ENCODE measurements around the gene KCTD13.
"Not testable (repeated sequence)": the region's sequence is repeated elsewhere in the genome, so short reads cannot be mapped to it uniquely, and the experiment has no call there.

The KCTD13 gene

GRCh38 chr16:29877266-29877961 is 48.6 kb downstream of the KCTD13 start:
- peak; percentile 46 for DNase-seq

- DNase-seq: peak; percentile 55
Measured at GRCh38 chr16:29876594-29877249, 49.3 kb downstream of the KCTD13 start.

DNA sequence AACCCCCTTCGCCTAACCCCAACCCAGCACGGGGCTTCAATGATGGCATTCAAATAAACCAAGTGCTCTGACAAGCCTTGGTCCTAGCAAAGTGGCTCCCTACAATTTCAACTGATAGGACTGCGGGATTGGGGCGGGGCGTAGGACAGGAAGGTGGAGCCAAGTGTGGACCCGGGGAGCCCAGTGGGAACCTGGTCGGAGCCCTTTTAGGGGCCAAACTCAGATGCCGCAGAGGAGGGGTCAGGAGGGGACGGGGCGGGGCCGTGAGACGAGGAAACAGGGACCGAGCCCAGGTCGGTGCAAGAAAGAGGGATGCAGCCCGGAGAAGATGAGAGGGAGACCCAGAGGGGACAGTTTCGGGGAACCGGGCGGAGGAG is 49.8 kb downstream of the KCTD13 start:
- DNase-seq: no peak

- DNase-seq: no peak
Measured at GRCh38 chr16:29875206-29875605, 50.8 kb downstream of the KCTD13 start.

- no peak for DNase-seq
Measured at GRCh38 chr16:29873319-29873718, 52.7 kb downstream of the KCTD13 start.

DNA sequence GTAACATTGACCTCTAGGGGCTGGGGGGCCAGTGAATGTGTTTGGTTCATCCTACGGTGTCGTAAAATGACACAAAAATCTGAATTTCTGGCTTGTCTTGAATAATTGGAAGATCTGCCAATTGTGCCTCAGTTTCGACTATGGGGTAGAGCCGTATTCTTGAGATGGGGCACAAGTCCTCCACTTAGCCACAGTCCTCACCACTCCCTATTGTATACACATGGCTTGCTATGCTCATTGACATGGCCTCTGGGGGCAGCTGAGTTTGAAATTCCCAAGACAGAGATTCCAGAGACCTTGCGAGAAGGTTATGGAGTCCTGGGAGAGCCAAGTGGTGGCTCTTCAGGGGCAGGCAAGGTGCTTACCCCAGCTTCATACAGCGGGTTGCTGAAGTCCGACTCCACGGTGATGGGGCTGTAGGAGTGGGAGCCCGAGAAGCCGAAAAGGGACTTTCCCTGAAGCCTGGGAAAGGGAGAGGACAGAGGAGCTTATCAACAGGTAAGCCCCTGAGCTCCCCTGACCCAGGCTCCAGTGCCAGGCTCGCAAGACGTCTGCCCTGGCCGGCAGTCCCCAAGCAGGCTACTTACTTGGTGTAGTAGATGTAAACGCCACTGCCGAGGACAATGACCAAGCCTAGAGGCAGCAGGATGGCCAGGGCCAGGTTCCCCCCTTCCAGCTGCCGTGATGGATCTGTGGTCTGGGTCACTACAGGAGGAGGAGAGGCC is 54.0 kb downstream of the KCTD13 start:
- DNase-seq: no peak

DNA sequence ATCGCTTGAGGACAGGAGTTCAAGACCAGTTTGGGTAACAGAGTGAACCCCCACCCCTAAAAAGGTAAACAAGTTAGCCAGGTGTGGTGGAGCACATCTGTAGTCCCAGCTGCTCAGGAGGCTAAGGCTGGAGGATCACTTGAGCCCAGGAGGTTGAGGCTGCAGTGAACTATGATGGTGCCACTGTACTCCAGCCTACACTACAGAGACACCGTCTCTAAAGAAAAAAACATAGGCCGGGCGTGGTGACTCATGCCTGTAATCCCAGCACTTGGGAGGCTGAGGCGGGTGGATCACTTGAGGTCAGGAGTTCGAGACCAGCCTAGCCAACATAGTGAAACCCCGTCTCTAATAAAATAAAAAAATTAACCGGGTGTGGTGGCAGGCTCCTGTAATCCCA is 57.0 kb downstream of the KCTD13 start:
- not testable (repeated sequence) for DNase-seq

GRCh38 chr16:29868396-29869009 is 57.5 kb downstream of the KCTD13 start:
- DNase-seq: no peak

- no peak for DNase-seq
Measured at GRCh38 chr16:29864205-29864604, 61.8 kb downstream of the KCTD13 start.

DNA sequence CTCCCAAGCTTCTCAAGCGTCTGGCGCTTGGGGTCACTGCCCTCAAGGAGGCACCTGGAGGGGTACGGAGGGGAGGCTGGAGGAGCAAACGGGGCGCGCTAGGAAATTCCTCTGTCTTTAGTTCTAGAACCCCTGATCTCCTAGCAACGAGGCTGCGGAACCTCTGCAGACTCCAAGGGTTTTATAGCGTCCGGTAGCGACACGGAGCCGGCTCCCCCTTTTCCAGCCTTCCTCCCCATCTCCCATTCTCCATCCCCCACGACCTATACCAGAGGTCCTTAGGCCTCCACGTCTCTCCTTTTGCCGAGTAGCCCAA is 62.4 kb downstream of the KCTD13 start:
- DNase-seq: no peak

DNA sequence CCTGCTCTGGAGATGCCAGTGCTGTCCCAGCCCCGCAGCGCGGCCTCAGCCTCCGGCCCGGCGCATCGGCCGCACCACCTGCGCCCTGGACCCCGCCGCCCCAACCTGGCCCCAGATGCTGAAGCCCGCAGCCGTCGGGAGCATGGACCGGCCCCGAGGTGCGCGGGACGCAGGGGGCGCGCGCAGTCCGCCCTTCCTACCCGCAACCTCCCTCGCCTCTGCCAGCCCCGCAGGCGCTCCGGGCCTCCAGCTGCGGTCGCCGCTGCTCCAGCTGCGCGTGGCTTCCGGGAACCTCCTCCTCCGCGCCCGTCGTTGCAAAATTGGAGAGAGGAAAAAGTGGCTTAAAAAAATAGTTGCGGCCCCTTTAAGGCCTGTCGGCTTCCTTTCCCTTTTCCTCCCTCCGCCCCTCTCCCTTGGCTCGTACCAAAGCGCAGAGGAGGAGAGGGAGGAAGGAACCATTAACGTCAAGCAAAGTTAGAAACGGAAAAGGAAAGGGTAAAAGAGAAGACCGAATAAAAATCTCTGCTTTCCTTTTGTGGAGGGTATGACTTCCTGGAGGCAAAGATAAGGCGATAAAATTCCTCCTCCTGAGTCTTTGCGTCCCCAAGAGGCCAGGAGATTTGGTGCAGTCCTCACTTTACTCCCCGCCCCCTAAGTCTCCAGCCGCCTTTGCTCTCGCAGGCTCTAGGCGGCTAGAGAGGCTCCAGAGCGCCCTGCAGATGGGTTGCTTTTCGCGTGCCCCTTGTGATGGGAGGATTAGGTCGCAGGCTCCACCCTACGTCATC is 63.0 kb downstream of the KCTD13 start, which contains the start of gene CDIPT:
CDIPT (minus strand) TSS at position 343 of the 785 bp plus-strand sequence. CDS start 369 bp downstream, outside the sequence.
- peak; percentile 92 for DNase-seq

DNA sequence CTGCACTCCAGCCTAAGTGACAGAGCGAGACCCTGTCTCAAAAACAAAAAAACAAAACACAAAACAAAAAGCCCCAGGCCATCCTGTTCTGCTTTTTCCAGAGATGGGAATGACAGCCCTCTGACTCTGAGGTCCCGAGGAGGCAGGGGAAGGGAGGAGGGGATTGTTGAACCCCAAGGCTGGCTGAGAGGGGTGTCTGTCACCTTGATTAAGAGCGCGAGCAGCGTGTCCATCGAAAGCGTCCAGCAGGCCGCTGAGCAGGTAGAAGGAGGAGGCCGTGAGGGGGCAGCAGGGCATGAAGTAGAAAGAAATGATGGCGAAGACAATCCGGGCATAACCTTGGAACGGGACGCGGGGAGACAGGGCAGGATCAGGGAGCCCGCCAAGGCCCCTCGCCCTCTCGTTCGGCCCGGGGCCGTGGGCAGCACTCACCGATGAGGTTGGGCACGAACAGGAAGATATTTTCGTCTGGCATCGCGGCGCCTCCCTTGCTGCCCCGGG is 63.6 kb downstream of the KCTD13 start:
- DNase-seq: no peak

DNA sequence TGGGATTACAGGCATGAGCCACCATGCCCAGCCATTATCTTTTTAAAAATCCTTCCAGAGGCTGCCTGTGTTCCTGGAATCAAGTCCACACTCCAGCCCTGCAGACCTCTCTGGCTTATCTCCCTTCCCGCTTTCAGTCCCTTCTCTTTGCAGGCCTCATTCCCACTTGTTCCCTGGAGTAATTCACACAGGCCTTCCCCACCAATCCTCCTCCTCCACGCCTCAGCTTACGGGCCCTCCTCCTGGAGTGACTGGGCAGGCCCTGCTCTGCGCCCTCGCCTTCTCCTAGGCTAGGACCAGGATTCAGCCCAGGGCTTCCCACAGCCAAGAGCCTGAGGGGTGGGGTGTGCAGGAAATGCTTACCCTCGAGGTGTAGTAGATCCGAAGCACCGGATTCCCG is 65.8 kb downstream of the KCTD13 start:
- DNase-seq: no peak

DNA sequence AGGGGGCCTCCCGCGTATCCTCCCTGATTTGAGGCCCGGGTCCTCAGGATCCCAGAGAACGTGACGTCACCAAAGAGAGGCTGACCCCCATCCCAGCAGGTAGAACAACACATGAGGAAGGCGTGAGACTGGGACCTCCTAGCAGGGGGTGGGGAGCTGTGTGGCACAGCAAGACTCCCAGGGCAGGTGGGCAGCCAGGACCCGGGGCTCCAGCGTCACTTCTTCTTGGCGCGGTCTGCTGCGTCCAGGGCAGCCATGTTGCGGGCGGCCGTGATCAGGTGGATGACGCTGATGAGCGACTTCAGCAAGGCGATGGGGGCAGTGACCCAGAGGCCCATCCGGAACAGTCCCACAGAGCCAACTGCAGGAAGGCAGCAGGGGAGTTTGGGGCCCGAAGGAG is 67.1 kb downstream of the KCTD13 start:
- DNase-seq: no peak

DNA sequence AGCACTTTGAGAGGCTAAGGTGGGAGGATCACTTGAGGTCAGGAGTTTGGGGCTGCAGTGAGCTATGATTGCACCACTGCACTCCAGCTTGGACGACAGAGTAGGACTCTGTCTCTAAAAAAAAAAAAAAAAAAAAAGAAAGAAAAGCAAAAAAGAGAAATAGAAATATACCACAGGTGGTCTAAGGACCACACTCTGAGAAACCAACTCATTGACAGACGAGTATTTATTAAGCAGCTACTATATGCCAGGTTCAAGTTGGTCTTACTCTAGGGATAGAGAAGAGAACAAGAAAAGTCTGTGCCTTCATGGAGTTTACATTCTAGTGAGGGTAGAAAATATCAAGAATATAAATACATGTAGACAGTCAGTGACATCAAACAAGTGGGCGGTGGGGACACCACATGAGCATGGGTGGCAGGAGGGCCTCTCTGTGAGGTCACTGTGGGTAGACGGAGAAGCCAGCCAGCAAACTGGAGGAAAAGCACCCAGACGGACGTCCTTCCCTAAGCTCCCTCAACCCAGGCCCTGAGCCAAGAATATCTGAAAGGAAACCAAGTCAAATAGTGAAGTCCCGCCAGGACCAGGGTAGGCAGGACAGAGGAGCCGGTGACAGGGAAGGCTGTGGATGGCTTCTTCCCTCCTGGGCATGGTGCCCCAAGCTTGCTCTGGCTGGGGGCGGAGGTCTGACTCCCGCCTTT is 67.7 kb downstream of the KCTD13 start:
- DNase-seq: no peak

GRCh38 chr16:29857133-29857760 is 68.8 kb downstream of the KCTD13 start:
- no peak for DNase-seq

Measured in activated T-cell treated with anti-CD3 and anti-CD28 coated beads, Interleukin-2, amount 50 U/mL, for 1 hour (primary cell).